ENCODE results near the gene TSPAN9.

DNA sequence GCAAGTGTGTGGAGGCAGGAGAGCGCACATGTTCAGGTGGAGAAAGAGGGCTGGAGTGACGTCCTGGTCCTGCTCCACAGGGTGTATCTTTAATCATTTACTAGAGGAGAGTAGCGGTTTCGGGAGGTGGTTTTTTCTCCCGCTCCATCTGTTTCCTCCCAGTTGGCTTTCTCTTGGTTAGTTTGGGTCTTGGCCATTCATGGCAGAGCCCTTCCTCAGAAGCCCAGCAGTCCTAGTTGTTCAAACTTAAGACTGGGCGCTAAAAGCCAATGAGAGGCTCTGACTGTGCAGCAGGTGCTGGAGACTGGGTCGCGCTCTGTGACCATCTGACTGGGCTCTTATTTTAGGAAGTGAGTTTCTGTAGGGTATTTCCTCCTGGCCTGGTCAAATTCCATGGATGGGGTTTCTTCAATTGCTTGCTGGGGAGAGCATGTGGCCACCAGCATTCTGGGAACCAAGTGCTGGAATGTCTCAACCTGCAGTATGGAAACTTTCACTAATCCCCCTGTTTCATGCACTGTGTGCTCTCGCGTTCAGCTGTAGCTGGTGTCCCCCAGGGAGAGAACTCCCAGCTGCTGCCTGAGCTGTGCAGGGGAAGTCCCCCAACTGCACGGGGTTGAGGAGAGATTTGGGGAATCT, 27.4 kb upstream of the TSPAN9 start:
- TF ChIP-seq, protein P1, sequence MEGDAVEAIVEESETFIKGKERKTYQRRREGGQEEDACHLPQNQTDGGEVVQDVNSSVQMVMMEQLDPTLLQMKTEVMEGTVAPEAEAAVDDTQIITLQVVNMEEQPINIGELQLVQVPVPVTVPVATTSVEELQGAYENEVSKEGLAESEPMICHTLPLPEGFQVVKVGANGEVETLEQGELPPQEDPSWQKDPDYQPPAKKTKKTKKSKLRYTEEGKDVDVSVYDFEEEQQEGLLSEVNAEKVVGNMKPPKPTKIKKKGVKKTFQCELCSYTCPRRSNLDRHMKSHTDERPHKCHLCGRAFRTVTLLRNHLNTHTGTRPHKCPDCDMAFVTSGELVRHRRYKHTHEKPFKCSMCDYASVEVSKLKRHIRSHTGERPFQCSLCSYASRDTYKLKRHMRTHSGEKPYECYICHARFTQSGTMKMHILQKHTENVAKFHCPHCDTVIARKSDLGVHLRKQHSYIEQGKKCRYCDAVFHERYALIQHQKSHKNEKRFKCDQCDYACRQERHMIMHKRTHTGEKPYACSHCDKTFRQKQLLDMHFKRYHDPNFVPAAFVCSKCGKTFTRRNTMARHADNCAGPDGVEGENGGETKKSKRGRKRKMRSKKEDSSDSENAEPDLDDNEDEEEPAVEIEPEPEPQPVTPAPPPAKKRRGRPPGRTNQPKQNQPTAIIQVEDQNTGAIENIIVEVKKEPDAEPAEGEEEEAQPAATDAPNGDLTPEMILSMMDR (IDR thresholded peaks at IDR 0.05) = no peak
- TF ChIP-seq POLR2A (IDR thresholded peaks at IDR 0.05) (no peak), EP300 (IDR thresholded peaks at IDR 0.05) (no peak)
